ENCODE data around the gene TIMELESS.
A peak's percentile ranks its signal among the peaks of the same experiment; 100 is the strongest.
"Not testable (repeated sequence)": the region's sequence is repeated elsewhere in the genome, so short reads cannot be mapped to it uniquely, and the experiment has no call there.

TIMELESS gene

DNA sequence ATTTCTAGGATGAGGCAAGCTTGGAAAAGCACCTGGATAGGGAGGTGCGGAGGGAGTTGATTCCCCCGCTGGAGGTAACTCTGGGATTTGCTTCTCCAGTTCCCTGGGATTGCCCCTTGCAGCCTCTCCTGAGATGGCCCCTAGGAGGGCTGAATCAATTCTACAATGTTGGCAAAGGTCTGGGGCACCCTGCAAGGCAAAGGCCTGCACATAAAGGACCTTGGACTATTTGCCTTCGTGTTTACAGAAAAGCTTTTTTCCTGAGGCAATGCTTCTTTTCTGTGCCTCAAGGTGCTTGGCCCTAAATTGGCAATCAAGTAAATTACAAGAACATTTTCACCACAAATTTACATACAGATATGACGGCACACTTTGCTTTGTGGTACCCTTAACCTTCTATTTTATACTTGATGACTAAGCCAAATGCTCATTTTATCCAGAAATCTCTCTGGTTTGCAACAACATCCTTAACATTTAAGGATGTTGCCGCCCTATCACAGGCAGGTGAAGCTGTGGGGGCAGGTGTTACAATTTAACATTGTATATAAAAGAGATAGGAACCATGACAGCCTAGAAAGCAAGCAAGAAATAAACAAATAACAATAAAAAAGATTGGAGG lies 40.3 kb downstream of the TIMELESS start:
- DNase-seq: no peak

DNA sequence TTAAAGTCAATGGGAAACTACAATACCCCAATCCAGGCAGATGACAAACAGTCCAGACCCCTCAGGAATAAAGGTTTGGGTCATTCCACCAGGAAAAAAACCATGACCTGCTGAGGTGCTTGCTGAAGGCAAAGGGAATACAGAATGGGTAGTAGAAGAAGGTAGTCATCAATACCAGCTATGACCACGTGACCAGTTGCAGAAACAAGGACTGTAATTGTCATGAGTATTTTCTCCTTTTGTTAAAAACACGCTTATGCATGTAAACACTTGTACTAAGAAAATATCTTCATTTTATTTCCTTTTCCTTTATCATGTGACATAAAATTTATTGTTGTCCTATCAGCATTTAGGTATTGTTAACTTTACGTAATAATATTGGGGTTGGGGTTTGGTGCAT lies 45.0 kb downstream of the TIMELESS start:
- not testable (repeated sequence) for DNase-seq

DNA sequence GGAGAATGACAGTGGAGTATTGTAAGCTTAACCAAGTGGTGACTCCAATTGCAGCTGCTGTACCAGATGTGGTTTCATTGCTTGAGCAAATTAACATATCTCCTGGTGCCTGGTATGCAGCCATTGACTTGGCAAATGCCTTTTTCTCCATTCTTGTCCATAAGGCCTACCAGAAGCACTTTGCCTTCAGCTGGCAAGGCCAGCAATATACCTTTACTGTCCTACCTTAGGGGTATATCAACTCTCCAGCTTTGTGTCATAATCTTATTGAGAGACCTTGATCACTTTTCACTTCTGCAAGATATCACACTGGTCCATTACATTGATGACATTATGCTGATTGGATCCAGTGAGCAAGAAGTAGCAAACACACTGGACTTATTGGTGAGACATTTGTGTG lies 47.6 kb downstream of the TIMELESS start:
- not testable (repeated sequence) for DNase-seq

- DNase-seq: not testable (repeated sequence)
These were observed 48.1 kb downstream of the TIMELESS start for GRCh38 chr12:56401125-56401524.

DNA sequence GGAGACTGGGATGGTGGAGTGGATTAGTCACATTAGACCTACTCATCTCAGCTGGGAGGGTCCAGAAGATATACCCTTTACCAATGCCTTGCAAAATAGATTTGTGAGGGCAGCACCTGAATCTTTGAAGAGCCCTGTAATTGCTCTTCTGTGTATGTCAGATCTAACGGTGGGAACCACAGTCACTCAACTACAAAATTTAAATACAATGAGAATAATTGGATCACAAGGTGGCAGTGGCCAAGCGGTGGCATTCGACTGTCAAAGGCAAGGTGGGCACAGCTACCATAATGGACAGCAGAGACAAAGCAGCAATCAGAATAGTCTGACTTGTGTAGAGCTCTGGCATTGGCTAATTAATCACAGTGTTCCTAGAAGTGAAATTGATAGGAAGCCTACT lies 49.8 kb downstream of the TIMELESS start:
- DNase-seq: not testable (repeated sequence)

GRCh38 chr12:56398324-56398723 lies 50.9 kb downstream of the TIMELESS start:
- no peak for DNase-seq

GRCh38 chr12:56392331-56392730 lies 56.9 kb downstream of the TIMELESS start:
- DNase-seq: no peak

DNA sequence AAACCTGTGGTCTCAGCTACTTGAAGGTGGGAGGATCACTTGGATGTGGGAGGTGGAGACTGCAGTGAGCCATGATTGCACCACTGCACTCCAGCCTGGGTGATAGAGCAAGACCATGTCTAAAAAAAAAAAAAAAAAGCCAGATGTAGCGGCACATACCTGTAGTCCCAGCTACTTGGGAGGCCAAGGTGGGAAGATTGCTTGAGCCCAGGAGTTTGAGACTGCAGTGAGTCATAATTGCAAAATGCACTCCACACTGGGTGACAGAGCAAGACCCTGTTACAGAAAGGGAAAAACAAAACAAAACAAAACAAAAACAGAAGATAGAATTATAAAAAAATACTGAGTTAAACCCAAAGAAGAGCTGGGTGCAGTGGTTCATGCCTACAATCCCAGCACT lies 57.5 kb downstream of the TIMELESS start:
- DNase-seq: no peak

- DNase-seq: no peak
These were observed 59.8 kb downstream of the TIMELESS start for GRCh38 chr12:56389412-56389811.

DNA sequence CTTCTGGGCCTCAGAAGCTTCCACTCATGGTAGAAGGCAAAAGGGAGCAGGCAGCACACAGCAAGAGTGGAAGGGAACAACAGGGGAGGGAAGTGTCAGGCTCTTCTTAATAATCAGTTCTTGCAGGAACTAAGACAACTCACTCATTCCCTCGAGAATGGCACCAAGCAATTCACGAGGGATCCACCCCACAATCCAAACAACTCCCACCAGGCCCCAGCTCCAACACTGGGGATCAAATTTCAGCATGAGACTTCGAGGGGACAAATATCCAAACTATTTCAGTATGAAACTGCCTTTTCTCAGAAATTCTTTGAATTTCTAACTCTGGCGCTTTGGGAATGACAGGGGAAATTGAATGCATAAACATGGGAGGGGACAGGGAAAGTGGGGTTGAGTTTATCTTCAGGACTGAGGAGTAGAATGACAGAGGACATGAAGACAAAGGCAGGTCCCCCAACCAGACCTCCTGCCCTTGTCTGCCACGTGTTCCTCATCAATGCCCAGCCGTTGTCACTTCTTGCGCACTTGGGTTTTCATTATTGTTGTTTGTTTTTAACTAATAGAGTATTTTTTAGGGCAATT lies 62.0 kb downstream of the TIMELESS start:
- peak; percentile 85 for DNase-seq

GRCh38 chr12:56385873-56386272 lies 63.4 kb downstream of the TIMELESS start:
- no peak for DNase-seq

DNA sequence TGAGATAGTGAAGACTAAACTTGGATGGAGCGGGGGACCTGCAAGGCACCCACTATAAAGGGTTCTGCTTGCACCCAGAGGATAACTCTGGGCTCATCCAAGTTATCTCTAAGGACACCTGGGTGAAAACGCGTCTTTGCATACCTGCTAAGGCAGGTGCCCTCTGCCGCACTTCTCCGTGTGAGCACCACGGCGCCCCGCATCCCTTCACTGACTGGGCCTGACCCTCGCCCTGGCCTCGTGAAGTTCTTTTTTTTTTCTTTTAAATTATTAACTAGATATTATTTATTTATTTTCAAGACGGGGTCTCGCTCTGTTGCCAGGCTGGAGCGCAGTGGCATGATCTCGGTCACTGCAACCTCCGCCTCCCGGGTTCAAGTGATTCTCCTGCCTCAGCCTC lies 66.6 kb downstream of the TIMELESS start:
- DNase-seq: no peak

DNA sequence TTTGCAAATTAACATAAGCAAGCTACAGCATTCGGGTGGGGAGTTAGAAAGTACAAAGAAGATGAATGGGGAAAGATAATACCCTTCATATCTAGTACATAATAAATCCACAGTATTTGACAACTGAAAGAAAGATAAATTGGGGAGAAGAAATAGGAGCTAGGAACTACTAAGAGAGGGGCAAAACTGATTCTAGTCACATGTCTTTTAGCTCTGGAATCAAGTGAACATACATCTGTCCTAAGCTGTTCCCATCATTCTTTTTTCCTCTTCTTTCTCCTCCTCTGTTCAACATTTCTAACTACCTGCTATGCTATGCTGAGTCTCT lies 71.3 kb downstream of the TIMELESS start:
- no peak for DNase-seq

- peak; percentile 10 for DNase-seq
These were observed 71.8 kb downstream of the TIMELESS start for GRCh38 chr12:56377310-56377988.

DNA sequence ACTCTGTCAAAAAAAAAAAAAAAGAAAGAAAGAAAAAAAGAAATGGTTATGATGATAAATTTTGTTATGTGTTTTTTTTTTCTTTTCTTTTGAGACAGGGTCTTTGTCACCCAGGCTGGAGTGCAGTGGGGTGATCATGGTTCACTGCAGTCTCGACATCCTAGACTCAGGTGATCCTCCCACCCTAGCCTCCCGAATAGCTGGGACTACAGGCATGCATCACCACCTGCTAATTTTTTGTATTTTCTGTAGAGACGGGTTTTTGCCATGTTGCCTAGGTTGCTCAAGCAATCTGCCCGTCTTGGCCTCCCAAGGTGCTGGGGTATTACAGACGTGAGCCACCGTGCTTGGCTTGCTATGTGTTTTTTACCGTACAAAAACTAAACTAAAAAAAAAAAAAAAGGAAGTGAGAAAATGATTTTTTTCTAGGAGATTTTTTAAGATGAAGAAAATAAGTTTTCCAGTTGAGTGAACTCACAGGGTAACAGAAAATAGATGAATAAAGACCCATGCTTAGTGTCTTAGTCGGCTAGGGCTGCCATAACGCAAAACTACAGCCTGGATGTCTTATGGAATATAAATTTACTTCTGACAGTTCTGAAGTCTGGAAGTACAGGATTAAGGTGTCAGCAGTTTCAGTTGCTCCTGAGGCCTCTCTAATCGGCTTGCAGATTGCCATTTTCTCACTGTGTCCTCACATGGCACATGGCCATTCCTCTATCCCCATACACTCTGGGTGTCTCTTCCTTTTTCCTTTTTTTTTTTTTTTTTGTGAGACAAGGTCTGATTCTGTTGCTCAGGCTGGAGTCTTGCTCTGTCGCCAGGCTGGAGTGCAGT lies 73.4 kb downstream of the TIMELESS start:
- no peak for DNase-seq

GRCh38 chr12:56374726-56375597 lies 74.3 kb downstream of the TIMELESS start:
- DNase-seq: no peak

- no peak for DNase-seq
These were observed 75.7 kb downstream of the TIMELESS start for GRCh38 chr12:56373515-56373914.

DNA sequence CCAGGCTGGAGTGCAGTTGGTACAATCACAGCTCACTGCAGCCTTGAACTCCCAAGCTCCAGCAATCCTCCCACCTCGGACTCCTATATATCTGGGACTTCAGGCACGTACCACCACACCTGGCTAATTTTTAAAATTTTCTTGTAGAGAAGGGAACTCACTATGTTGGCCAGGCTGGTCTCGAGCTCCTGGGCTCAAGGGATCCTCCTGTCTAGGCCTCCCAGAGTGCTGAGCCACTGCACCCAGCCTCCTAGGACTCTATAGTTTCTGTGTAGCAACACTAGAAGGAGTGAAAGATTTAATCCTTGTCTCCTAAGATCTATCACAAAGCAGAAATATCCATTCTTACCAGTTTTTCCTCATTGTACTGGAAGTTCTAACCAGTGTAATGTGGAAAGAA lies 82.3 kb downstream of the TIMELESS start:
- no peak for DNase-seq

All from fibroblast of skin of scalp (primary cell).